GM21528 (cell line): ENCODE measurements around the gene TSEN34.
"Not testable (repeated sequence)": the region's sequence is repeated elsewhere in the genome, so short reads cannot be mapped to it uniquely, and the experiment has no call there.

Experiments used
- ATAC-seq: cut with Tn5 transposase; IDR thresholded peaks from one replicate; pipeline ENCODE4 v1.9.1; 2021; ENCODE audit warnings: mild to moderate bottlenecking, moderate library complexity; ENCODE audit not compliant: unreplicated experiment, low FRiP score

Gene TSEN34

GRCh38 chr19:54207193-54207592, 16.1 kb downstream of the TSEN34 start:
- ATAC-seq: not testable (repeated sequence)

DNA sequence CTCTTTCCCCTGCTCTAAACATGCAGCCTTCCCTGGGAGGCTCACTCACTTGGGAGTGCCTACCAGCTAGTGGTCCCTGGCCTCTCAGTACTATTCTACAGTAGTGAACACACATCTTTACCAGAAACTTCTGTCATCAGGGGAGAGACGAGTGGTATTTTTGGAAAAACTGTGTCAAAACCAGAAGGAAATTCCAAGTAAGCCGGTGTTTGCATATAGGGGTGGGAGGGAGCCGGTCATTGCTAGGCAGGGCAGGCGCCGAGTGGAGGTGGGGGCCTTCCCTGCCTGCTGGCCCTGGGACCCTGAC, 16.5 kb downstream of the TSEN34 start:
- ATAC-seq: no peak

DNA sequence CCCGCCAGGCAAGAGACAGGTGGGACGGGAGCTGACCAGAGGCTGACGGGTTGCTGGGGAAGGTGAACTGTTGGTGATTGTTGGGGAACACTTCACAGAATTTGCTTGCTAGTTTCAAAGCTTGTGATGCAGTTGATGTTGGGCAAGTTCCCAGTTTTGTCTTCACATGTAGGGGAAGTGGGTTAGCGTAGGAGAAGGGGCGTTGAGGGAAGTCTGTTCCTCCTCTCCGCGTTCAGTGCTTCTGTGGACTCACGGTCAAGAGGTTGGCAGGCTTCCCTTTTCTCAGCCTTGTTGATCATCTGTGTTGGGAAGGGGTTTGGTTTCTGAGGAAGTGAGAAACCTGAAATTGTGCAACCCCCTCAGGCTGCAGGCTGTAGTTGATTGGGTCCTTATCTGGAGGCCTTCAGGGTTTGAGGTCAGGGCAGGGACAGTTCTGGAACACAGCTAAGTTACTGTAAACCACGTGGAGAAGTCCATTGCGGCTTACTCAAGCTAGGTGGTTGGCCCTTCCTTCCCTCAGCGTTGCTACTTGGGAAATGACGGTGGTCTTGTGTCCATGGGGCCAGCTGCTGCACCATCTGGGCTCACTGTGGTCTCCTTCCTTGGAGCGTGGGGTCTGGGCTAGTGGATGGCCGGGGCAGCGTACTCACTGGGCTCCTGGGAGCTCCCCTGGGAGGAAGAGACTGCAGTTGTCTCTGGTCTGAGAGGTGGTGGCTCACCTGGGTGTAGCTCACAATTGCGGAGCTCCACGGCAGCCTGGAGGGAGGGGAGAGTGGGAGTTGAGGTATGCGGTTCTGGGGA, 17.1 kb downstream of the TSEN34 start:
- ATAC-seq: no peak

DNA sequence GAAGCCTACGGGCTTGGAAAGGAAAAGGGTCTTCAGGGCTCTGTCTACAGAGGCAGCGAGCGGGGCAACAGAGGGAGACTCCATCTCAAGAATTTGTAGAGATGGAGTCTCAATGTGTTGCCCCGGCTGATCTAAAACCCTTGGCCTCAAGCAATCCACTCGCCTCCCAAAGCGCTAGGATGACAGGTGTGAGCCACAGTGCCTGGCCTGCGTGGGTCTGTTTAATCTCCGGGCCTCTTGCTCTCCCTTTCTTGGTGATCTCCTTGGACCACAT, 17.6 kb downstream of the TSEN34 start:
- no peak for ATAC-seq

- no peak for ATAC-seq
Measured at GRCh38 chr19:54209058-54209810, 18.1 kb downstream of the TSEN34 start.

GRCh38 chr19:54209811-54210494, 18.8 kb downstream of the TSEN34 start:
- ATAC-seq: no peak

DNA sequence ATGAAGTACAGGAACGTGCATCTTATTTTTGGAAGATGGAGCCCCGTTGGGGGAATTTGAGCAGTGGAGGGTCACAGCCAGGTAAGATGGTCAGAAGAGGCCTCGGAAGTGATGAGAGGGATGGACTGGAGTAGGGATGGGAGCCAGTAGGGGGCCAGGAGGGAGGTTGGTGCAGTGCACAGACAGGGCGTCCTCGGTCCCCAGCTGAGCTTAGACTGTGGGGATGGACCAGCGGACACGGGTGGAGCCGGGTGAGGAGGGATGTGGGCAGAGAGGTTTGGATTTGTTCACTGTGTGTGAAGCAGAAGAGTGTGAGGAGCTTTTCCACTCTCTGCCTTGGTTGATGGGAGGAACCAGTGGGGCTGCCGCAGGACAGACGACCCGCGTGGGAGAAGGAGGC, 20.1 kb downstream of the TSEN34 start:
- no peak for ATAC-seq

GRCh38 chr19:54214217-54214616, 23.1 kb downstream of the TSEN34 start:
- ATAC-seq: not testable (repeated sequence)

- not testable (repeated sequence) for ATAC-seq
Measured at GRCh38 chr19:54214734-54215133, 23.6 kb downstream of the TSEN34 start.

- no peak for ATAC-seq
Measured at GRCh38 chr19:54216869-54217268, 25.8 kb downstream of the TSEN34 start.

DNA sequence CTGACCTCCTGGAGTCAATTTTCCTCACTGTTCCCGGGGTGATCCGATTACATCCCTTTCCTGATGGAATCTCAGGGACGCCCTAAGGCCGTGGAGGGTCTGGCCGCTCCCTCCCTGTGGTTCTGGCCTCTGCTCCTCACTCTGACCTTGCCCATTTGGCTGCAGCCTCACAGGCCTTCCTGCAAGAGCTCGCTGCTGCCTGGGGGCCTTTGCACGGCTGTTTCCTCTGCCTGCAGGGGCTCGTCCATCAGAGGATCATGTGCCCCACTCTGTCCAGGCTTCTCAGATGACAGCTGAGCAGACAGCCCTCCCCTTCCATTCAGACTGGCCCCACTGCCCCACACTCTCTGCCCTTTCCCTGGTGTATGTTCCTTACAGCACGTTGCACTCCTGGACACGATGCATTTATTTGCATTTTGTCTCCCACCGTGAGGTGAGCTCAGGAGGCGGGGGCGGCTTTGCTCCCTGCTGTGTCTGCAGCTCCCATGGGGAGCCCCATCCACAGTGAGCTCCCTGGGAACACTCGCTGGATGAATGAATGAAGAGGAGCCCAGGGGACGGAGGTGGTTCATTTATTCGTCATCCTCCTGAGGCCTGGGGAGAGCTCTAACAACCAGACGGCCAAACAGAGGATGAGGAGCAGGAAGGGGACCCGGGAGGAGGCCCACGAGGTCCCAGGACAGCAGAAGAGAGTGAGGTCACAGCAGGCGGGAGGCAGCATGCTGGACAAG, 26.6 kb downstream of the TSEN34 start:
- ATAC-seq: not testable (repeated sequence)

- ATAC-seq: no peak
Measured at GRCh38 chr19:54218259-54218658, 27.2 kb downstream of the TSEN34 start.

DNA sequence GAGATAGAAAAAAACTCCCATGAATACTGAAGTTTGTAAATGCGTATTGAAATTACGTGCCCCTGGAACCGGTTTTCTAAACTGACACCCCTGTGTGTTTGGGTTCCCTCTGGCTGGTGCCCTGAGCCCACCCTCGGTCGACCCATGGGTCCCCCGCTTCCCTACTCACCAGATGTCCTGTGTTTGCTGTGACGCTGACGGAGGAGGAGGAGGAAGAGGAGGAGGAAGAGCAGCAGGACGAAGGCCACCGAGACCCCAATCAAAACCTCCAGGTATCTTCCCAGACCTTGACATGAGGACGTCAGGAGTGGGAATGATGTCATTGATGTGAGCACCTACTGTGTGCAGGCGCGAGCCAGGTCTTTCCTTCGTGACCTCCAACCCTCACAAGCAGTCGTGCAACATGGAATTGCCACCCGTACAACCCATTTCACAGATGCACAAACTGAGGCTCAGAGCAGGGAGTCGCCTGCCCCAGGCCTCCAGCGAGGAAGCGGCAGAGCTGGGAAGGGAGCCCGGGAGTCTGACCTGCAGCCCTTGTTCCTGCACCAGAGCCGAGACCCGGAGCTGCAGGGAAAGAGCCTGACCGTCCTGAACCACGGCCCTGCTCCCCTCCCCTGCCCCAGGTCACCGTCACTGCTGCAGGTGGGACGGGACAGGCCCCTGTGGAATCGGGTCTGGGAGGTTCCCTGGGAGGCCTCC, 28.0 kb downstream of the TSEN34 start:
- no peak for ATAC-seq

DNA sequence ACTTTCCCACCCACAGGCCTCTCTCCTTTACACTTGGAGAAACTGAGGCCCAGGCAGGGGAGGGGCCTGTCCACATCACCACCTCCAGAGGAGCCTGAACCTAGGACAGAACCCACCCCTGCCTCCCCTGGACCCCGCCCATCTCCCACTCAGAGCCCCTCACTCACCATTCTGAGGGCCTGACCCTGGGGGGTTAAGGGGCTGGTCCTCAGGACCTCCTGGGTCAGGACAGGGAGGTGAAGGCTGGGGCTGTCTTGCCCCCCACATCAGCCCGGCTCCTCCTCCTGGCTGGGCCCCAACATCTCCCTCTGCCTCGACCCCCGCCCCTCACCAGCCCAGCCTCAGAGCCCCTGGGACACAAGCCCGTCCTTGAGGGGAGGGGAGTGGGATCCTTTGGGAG, 28.6 kb downstream of the TSEN34 start:
- ATAC-seq: not testable (repeated sequence)

DNA sequence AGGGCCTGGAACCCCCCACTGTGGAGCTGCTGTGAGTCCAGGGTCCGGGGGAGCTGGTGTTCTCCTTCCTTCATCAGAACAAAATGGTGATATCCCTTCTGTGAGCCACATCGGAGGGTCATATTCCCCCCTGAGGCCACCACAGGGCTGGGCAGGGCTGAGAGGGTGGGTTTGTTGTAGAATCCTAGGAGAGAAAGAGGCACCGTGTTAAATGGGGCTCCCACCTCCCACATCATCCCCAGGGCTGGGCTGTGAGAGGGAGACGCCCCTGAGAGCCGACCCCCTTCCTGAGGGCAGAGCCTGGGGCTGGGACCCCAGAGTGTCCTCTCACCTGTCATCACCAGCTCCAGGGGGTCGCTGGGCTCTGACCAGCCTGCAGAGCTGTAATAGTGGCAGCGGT, 30.8 kb downstream of the TSEN34 start:
- ATAC-seq: not testable (repeated sequence)

DNA sequence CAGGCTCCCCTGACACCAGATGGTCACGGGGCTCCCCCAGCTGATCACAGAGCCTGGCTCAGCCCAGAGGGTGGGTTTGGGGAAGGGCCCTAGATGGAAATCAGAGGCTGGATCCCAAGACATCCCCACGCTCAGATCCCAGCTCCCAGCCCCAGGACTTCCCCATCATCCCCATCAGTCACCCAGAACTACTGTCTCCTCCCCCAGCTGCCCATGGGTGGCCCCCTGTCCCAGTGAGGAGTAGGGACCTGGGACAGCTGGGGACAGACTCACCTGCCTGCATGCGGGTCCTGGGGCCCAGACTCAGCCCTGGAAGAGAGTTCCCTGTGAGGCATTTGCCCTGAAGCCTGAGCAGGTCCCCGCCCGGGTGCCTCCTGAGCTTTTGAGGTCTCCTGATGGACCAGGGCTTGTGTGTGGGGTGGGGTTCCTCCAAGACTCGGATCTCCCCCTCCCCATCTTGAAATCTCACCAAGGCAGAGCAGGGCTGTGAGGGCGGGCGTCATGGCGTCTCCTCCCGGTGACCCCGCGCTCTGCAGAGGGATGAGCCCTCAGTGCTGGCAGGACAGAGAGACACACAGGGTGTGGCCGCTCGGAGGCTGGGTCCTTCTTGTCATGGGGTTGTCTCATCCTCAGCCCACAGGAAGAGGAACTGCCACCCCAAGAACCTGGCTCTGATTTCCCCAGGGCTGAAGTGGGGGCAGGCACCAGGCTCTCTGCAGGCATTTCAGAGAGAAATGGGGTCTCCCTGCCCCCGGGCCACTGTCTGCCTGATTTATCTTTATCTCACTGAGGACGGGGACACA, 31.6 kb downstream of the TSEN34 start, which contains the start of gene LILRB3:
LILRB3 (minus strand) TSS at position 534 of the 803 bp plus-strand sequence; CDS start at position 503, 31 bp downstream.
- ATAC-seq: not testable (repeated sequence)

DNA sequence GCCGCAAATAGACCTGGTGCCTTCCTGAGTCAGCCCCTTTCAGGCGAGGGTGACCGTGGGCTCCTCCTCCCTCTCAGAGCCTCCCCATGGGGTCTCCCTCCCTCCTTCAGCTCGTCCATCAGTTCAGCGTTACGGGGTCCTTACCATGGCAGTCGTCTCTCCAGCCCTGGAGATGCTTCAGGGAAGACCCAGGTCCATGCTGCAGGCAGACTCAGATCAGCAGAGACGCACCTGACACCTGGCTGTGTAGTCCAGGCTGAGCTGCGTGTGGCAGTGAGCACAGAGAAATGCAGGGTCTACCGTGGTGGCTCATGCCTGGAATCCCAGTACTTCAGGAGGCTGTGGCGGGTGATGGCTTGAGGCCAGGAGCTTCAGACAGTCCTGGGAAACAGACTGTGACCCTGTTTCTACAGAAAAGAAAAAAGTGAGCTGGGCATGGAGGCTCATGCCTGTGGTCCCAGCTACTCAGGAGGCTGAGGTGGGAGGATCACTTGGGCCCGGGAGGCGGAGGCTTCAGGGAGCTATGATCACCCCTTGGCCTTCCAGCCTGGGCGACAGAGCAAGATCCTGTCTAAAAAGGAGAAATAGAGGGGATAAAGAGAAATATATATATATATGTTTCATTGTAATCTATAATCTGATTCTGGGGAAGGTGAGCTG, 32.3 kb downstream of the TSEN34 start:
- ATAC-seq: not testable (repeated sequence)

- ATAC-seq: not testable (repeated sequence)
Measured at GRCh38 chr19:54223937-54224281, 32.8 kb downstream of the TSEN34 start.

GRCh38 chr19:54224619-54225018, 33.5 kb downstream of the TSEN34 start:
- ATAC-seq: not testable (repeated sequence)
